ENCODE measurements around the gene MIR17HG.

DNA sequence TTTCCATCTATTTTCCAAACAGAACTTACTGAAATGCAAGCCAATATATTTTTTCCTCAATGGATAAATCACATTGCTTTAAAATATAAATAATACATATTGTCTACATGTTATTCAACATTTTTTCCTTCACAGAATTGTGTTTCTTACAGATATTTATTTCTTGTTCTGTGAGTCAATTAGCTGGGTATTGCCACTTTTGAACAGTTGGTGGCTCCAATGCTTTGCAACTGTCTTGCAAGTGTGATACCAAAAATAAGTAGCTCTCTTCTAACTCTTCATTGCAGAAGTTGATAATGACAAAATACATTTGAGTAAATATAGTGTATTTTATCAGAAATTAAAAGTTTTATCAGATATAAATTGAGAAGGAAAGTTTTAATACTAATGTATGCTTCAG lies 33.9 kb downstream of the MIR17HG start:
- TF ChIP-seq, protein P1, sequence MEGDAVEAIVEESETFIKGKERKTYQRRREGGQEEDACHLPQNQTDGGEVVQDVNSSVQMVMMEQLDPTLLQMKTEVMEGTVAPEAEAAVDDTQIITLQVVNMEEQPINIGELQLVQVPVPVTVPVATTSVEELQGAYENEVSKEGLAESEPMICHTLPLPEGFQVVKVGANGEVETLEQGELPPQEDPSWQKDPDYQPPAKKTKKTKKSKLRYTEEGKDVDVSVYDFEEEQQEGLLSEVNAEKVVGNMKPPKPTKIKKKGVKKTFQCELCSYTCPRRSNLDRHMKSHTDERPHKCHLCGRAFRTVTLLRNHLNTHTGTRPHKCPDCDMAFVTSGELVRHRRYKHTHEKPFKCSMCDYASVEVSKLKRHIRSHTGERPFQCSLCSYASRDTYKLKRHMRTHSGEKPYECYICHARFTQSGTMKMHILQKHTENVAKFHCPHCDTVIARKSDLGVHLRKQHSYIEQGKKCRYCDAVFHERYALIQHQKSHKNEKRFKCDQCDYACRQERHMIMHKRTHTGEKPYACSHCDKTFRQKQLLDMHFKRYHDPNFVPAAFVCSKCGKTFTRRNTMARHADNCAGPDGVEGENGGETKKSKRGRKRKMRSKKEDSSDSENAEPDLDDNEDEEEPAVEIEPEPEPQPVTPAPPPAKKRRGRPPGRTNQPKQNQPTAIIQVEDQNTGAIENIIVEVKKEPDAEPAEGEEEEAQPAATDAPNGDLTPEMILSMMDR (IDR thresholded peaks at IDR 0.05; ENCODE audit: insufficient read depth, low read length, poor library complexity, severe bottlenecking): peak; percentile 54
- TF ChIP-seq EZH2phosphoT487 (conservative IDR thresholded peaks at IDR 0.05; ENCODE audit: low read length): no peak

Measured in SU-DHL-6 (cell line).